Activated CD8-positive, alpha-beta T cell treated with anti-CD3 and anti-CD28 coated beads for 36 hours (primary cell): ENCODE measurements around the gene SCYL1. TPM values are rescaled to one million over a fixed set of nuclear protein-coding genes. Genes with fewer than 3 reads are reported as not detected.

Source experiments
- ATAC-seq: fragments of 200-7000 bp; cut with Tn5 transposase; one replicate; pipeline ENCODE4 v1.10.0; 2021; ENCODE audit warnings: mild to moderate bottlenecking, moderate library complexity
- CTCF ChIA-PET: fragments of 350-600 bp; sonication (Branson Sonifier 250); formaldehyde crosslinking; loops from one replicate; lab custom pipeline; 2021; ENCODE audit warnings: antibody characterized with exemption; lab: Charles Lee
- POLR2A ChIA-PET: fragments of 350-600 bp; sonication (Branson Sonifier 250); formaldehyde crosslinking; loops from one replicate; lab custom pipeline; 2021; ENCODE audit warnings: antibody characterized with exemption; lab: Charles Lee
- DNase-seq: peaks from one replicate; pipeline ENCODE4 v3.0.0-alpha.2; 2020
- H3K27ac Mint-ChIP-seq: one replicate; pipeline ENCODE4 v1.8.0; 2021; ENCODE audit warnings: mild to moderate bottlenecking, mixed read lengths
- H3K27me3 Mint-ChIP-seq: one replicate; pipeline ENCODE4 v1.8.0; 2021; ENCODE audit warnings: mixed read lengths
- H3K36me3 Mint-ChIP-seq: one replicate; pipeline ENCODE4 v1.8.0; 2021; ENCODE audit warnings: low read depth, mixed read lengths
- H3K4me1 Mint-ChIP-seq: one replicate; pipeline ENCODE4 v1.8.0; 2021; ENCODE audit warnings: low read depth, mixed read lengths
- H3K4me3 Mint-ChIP-seq: one replicate; pipeline ENCODE4 v1.8.0; 2021; ENCODE audit warnings: mild to moderate bottlenecking, moderate library complexity, mixed read lengths
- H3K9me3 Mint-ChIP-seq: one replicate; pipeline ENCODE4 v1.8.0; 2021; ENCODE audit warnings: mixed read lengths
- CTCF ChIP-seq: fragments of 200-600 bp; IDR thresholded peaks from one replicate; pipeline ENCODE4 v1.8.0; 2022; ENCODE audit warnings: antibody characterized with exemption, mild to moderate bottlenecking
- intact Hi-C: fragments of 100-400 bp; cut with micrococcal nuclease; formaldehyde crosslinking; loops from one replicate; pipeline ENCODE4 v1.10.0; 2022
- total RNA-seq, 2 experiments: library from RNA; stranded (reverse); gene quantifications; one replicate each; pipeline ENCODE4 v1.2.3, GENCODE V29; 2021

SCYL1 gene
- total RNA-seq, 2 experiments from 2014 or later, result 71.5 to 76.8 TPM

- peak overlapping the region; percentile 86 for H3K27ac Mint-ChIP-seq
- H3K27me3 Mint-ChIP-seq, result no peaks in the 10 kb centered on the region
- intact Hi-C loops, result loop anchor here (5.0 kb wide), 1 partner anchor 36 kb away; the partner anchor contains the start of gene EHBP1L1
- POLR2A ChIA-PET, result interaction anchor here (0.7 to 4.4 kb wide), 21 partner anchors 10 to 120 kb away, joined by 3 to 26 read pairs (median 6); partner anchors contain the start of genes EHBP1L1, FAM89B, MALAT1 and NEAT1
- no peak for ATAC-seq
- CTCF ChIA-PET, result interaction anchor here (0.7 to 3.4 kb wide), 26 partner anchors 8 to 208 kb away, joined by 3 to 59 read pairs (median 6); partner anchors contain the start of genes DPF2, EHBP1L1, FAM89B and MAP3K11
- H3K4me3 Mint-ChIP-seq, result peak overlapping the region; percentile 76
- no peak for TF ChIP-seq CTCF
- DNase-seq, result no peak
- H3K4me1 Mint-ChIP-seq, result peaks cover 29% of the 10 kb centered on the region
- H3K9me3 Mint-ChIP-seq, result no peaks in the 10 kb centered on the region
- peaks cover 4% of the 10 kb centered on the region for H3K36me3 Mint-ChIP-seq
These were observed 16.5 kb downstream of the SCYL1 start for GRCh38 chr11:65541093-65541982.

- Mint-ChIP-seq H3K36me3 (peaks cover 6% of the 10 kb centered on the region), H3K4me3 (no peak overlapping the region), H3K27me3 (no peaks in the 10 kb centered on the region), H3K4me1 (peaks cover 37% of the 10 kb centered on the region), H3K9me3 (no peaks in the 10 kb centered on the region), H3K27ac (no peak overlapping the region)
- no peak for DNase-seq
- ChIA-PET POLR2A (interaction anchor here (0.8 to 4.4 kb wide), 6 partner anchors 10 to 51 kb away, joined by 3 to 26 read pairs (median 8); partner anchors contain the start of gene MALAT1), CTCF (interaction anchor here (0.7 to 3.4 kb wide), 5 partner anchors 9 to 46 kb away, joined by 3 to 59 read pairs (median 39); partner anchors contain the start of genes FAM89B and ZNRD2)
- intact Hi-C loops, result loop anchor here (5.0 kb wide), 1 partner anchor 34 kb away; the partner anchor contains the start of gene EHBP1L1
- TF ChIP-seq CTCF, result no peak
- no peak for ATAC-seq
These were observed 18.0 kb downstream of the SCYL1 start for GRCh38 chr11:65542738-65543390.

GRCh38 chr11:65545853-65546216 is 21.0 kb downstream of the SCYL1 start:
- peaks cover 52% of the 10 kb centered on the region for H3K4me1 Mint-ChIP-seq
- no peaks in the 10 kb centered on the region for H3K27me3 Mint-ChIP-seq
- DNase-seq, result peak; percentile 40
- ATAC-seq, result no peak
- H3K4me3 Mint-ChIP-seq, result peak overlapping the region; percentile 71
- ChIA-PET POLR2A (interaction anchor here (0.9 to 1.6 kb wide), 4 partner anchors 9 to 128 kb away, joined by 3 to 10 read pairs (median 4); partner anchors contain the start of genes PCNX3 and ZNRD2), CTCF (interaction anchor here (0.6 to 1.8 kb wide), 4 partner anchors 24 to 123 kb away, joined by 3 to 5 read pairs (median 3); partner anchors contain the start of genes NEAT1 and ZNRD2)
- peak overlapping the region; percentile 84 for H3K27ac Mint-ChIP-seq
- H3K36me3 Mint-ChIP-seq, result peaks cover 22% of the 10 kb centered on the region
- no peak for TF ChIP-seq CTCF
- H3K9me3 Mint-ChIP-seq, result no peaks in the 10 kb centered on the region
- intact Hi-C loops, result no loop called here

- intact Hi-C loops, result no loop called here
- peak; percentile 90 for ATAC-seq
- Mint-ChIP-seq H3K4me3 (peak overlapping the region; percentile 71), H3K36me3 (peaks cover 22% of the 10 kb centered on the region), H3K27ac (peak overlapping the region; percentile 84), H3K9me3 (no peaks in the 10 kb centered on the region), H3K4me1 (peaks cover 52% of the 10 kb centered on the region), H3K27me3 (no peaks in the 10 kb centered on the region)
- TF ChIP-seq CTCF, result no peak
- POLR2A ChIA-PET, result interaction anchor here (0.7 to 1.6 kb wide), 14 partner anchors 9 to 129 kb away, joined by 3 to 10 read pairs (median 3); partner anchors contain the start of genes MALAT1, PCNX3 and ZNRD2
- CTCF ChIA-PET, result interaction anchor here (0.6 to 1.8 kb wide), 8 partner anchors 12 to 342 kb away, joined by 3 to 12 read pairs (median 4); partner anchors contain the start of genes FIBP, NEAT1 and ZNRD2
- DNase-seq, result peak; percentile 98
These were observed 21.5 kb downstream of the SCYL1 start for GRCh38 chr11:65546217-65546958.
